Panc1 (cell line): ENCODE results near the gene BRD1. TPM values are rescaled to one million over a fixed set of nuclear protein-coding genes. Genes with fewer than 3 reads are reported as not detected.

Experiments used
- ATAC-seq: fragments of 200-7000 bp; cut with Tn5 transposase; 2 replicates; pipeline ENCODE4 v1.9.1; 2020; ENCODE audit warnings: mild to moderate bottlenecking, moderate library complexity
- BruUV-seq: library from RNA; stranded (reverse); fragments of 400-500 nt; replicated peaks from 2 replicates; lab custom pipeline; 2021; lab: Mats Ljungman, UMichigan
- CTCF ChIA-PET: fragments of 300-600 bp; sonication (Branson Sonifier 250); formaldehyde crosslinking; loops from one replicate; lab custom pipeline; 2022; ENCODE audit warnings: antibody characterized with exemption; lab: Charles Lee
- POLR2A ChIA-PET: fragments of 300-600 bp; sonication (Branson Sonifier 250); formaldehyde crosslinking; loops from one replicate; lab custom pipeline; 2022; ENCODE audit warnings: antibody characterized with exemption; lab: Charles Lee
- DNase-seq: peaks from one replicate; pipeline ENCODE4 v3.0.0-alpha.2; 2010; ENCODE audit warnings: low read depth, low spot score
- H3K27ac ChIP-seq: 2 replicates; pipeline ENCODE4 v1.5.1; 2011; ENCODE audit warnings: mild to moderate bottlenecking, low read length, inconsistent platforms
- H3K27me3 ChIP-seq: fragments of 200-500 bp; sonication (Bioruptor generic); 2 replicates; pipeline ENCODE4 v1.6.0; 2014; ENCODE audit warnings: low read length, inconsistent platforms; ENCODE audit not compliant: control insufficient read depth, insufficient read depth
- H3K36me3 ChIP-seq: fragments of 200-500 bp; sonication (Bioruptor generic); 2 replicates; pipeline ENCODE4 v1.5.1; 2014; ENCODE audit warnings: inconsistent platforms, mild to moderate bottlenecking, low read length, moderate library complexity; ENCODE audit not compliant: control insufficient read depth, insufficient read depth
- H3K4me1 ChIP-seq: 2 replicates; pipeline ENCODE4 v1.5.1; 2011; ENCODE audit warnings: inconsistent platforms, mild to moderate bottlenecking, low read length, moderate library complexity; ENCODE audit not compliant: control insufficient read depth, insufficient read depth
- H3K4me3 ChIP-seq, 2 experiments: 2 replicates each; pipeline ENCODE4 v1.5.1; 2011 to 2012; ENCODE audit warnings: low read depth in 2 of 2, low read length in 2 of 2, mild to moderate bottlenecking in 2 of 2, inconsistent platforms in 1 of 2, moderate library complexity in 1 of 2
- H3K9me3 ChIP-seq: fragments of 200-500 bp; sonication (Bioruptor generic); 2 replicates; pipeline ENCODE4 v1.5.1; 2014; ENCODE audit warnings: low read depth, mild to moderate bottlenecking, inconsistent platforms, low read length, moderate library complexity; ENCODE audit not compliant: control insufficient read depth, insufficient read depth
- CTCF ChIP-seq: fragments of 450-650 bp; IDR thresholded peaks from 2 replicates; pipeline ENCODE4 v1.5.1; 2017; ENCODE audit warnings: mild to moderate bottlenecking
- POLR2AphosphoS5 ChIP-seq: IDR thresholded peaks from 2 replicates; pipeline ENCODE4 v1.6.1; 2012; ENCODE audit warnings: mild to moderate bottlenecking, low read depth, low read length, moderate library complexity
- REST ChIP-seq, 2 experiments: IDR thresholded peaks; 2 replicates each; pipeline ENCODE4 v1.6.1; 2011 to 2012; ENCODE audit warnings: low read depth in 2 of 2, control low read depth in 1 of 2, low read length in 1 of 2, mild to moderate bottlenecking in 1 of 2, moderate library complexity in 1 of 2; ENCODE audit not compliant: insufficient read depth in 1 of 2
- SIN3A ChIP-seq: IDR thresholded peaks from 2 replicates; pipeline ENCODE4 v1.6.1; 2012; ENCODE audit warnings: low read depth, mild to moderate bottlenecking, low read length, moderate library complexity, borderline replicate concordance; ENCODE audit not compliant: insufficient read depth
- TCF7L2 ChIP-seq: IDR thresholded peaks from 2 replicates; pipeline ENCODE4 v1.6.1; 2011; ENCODE audit warnings: mild to moderate bottlenecking, low read depth, low read length, inconsistent platforms
- in situ Hi-C: cut with HindIII; loops from 2 replicates; pipeline ENCODE4 v1.10.0; 2016; ENCODE audit warnings: low sequenced_read_pairs, low pct_unique_long_range_greater_than_20kb
- intact Hi-C: fragments of 100-400 bp; cut with micrococcal nuclease; formaldehyde crosslinking; loops from one replicate; pipeline ENCODE4 v1.10.0; 2022; ENCODE audit not compliant: unreplicated experiment
- total RNA-seq: library from RNA; stranded (reverse); gene quantifications from one replicate; pipeline ENCODE4 v1.2.1, GENCODE V29; 2021; ENCODE audit not compliant: unreplicated experiment

The BRD1 gene
- total RNA-seq, 1 experiment from 2014 or later, result 24.0 TPM

GRCh38 chr22:49753961-49754695, 73.5 kb downstream of the BRD1 start:
- in situ Hi-C loops, result no loop called here

GRCh38 chr22:49753276-49753890, 74.3 kb downstream of the BRD1 start:
- in situ Hi-C loops (no loop called here), intact Hi-C loops (no loop called here)
- no peak for TF ChIP-seq TCF7L2
- TF ChIP-seq CTCF, result no peak
- TF ChIP-seq POLR2AphosphoS5, result no peak
- TF ChIP-seq REST (IDR thresholded peaks at IDR 0.05; ENCODE audit: insufficient read depth in 1 of 2, low read depth in 2 of 2, low read length in 1 of 2), result no peak
- no peak for TF ChIP-seq SIN3A
- H3K36me3 ChIP-seq, result no peaks in the 10 kb centered on the region
- H3K9me3 ChIP-seq, result no peaks in the 10 kb centered on the region
- H3K4me1 ChIP-seq, result no peaks in the 10 kb centered on the region
- ChIA-PET CTCF (no interaction called here), POLR2A (no interaction called here)
- no peak for ATAC-seq
- BruUV-seq, result no TSS peak
- H3K27ac ChIP-seq, result no peak overlapping the region
- no peaks in the 10 kb centered on the region for H3K27me3 ChIP-seq
- H3K4me3 ChIP-seq, result no peak overlapping the region
- no peak for DNase-seq

More at GRCh38 chr22:49753961-49754695, 73.5 kb downstream of the BRD1 start:
- POLR2A ChIA-PET, result no interaction called here
- TF ChIP-seq TCF7L2 (no peak), CTCF (no peak)
- CTCF ChIA-PET, result no interaction called here
- ATAC-seq (peak; percentile 25), DNase-seq (no peak)
- H3K27me3 ChIP-seq, result no peaks in the 10 kb centered on the region
- BruUV-seq, result no TSS peak
- no peaks in the 10 kb centered on the region for H3K9me3 ChIP-seq
- no peaks in the 10 kb centered on the region for H3K4me1 ChIP-seq
- no peak overlapping the region for H3K27ac ChIP-seq
- no peaks in the 10 kb centered on the region for H3K36me3 ChIP-seq
- no peak overlapping the region for H3K4me3 ChIP-seq
- intact Hi-C loops, result no loop called here
